Liver (tissue), 3 donors: ENCODE measurements around the gene TVP23C.
"Not testable (repeated sequence)": the region's sequence is repeated elsewhere in the genome, so short reads cannot be mapped to it uniquely, and the experiment has no call there.

Experiments used
- EGR1 ChIP-seq, 2 donors: IDR thresholded peaks; 2 replicates each; pipeline ENCODE4 v1.6.1; 2016 to 2018; ENCODE audit warnings: antibody characterized with exemption in 2 of 2, low read depth in 2 of 2
- GABPA ChIP-seq, 2 donors: IDR thresholded peaks in 1 of 2; conservative IDR thresholded peaks in 1 of 2; 2 replicates each; pipeline ENCODE4 v1.6.1; 2016; ENCODE audit warnings: antibody characterized with exemption in 2 of 2, mild to moderate bottlenecking in 1 of 2, moderate library complexity in 1 of 2
- HNF4G ChIP-seq: IDR thresholded peaks from 2 replicates; pipeline ENCODE4 v1.6.1; 2016; ENCODE audit warnings: antibody characterized with exemption
- RAD21 ChIP-seq, 2 donors: IDR thresholded peaks; 2 replicates each; pipeline ENCODE4 v1.6.1; 2016; ENCODE audit warnings: antibody characterized with exemption in 2 of 2, mild to moderate bottlenecking in 2 of 2
- RXRA ChIP-seq, 2 donors: IDR thresholded peaks; 2 replicates each; pipeline ENCODE4 v1.6.1; 2017 to 2018; ENCODE audit warnings: antibody characterized with exemption in 2 of 2, mild to moderate bottlenecking in 1 of 2
- SP1 ChIP-seq: IDR thresholded peaks from 2 replicates; pipeline ENCODE4 v1.6.1; 2018; ENCODE audit warnings: antibody characterized with exemption, mild to moderate bottlenecking
- TF ChIP-seq, protein P1 (sequence below): fragments of 150-350 bp; IDR thresholded peaks from 2 replicates; pipeline ENCODE4 v1.5.1; 2017; ENCODE audit warnings: improper control_type of control experiment, low read depth, low read length; ENCODE audit not compliant: missing input control
- TF ChIP-seq, protein P2 (sequence below): IDR thresholded peaks from 2 replicates; pipeline ENCODE4 v1.6.1; 2016; ENCODE audit warnings: antibody characterized with exemption
- TF ChIP-seq, protein P3 (sequence below): IDR thresholded peaks from 2 replicates; pipeline ENCODE4 v1.6.1; 2016; ENCODE audit warnings: antibody characterized with exemption
- donor health status: healthy.
- donor health status: healthy.

DNA sequence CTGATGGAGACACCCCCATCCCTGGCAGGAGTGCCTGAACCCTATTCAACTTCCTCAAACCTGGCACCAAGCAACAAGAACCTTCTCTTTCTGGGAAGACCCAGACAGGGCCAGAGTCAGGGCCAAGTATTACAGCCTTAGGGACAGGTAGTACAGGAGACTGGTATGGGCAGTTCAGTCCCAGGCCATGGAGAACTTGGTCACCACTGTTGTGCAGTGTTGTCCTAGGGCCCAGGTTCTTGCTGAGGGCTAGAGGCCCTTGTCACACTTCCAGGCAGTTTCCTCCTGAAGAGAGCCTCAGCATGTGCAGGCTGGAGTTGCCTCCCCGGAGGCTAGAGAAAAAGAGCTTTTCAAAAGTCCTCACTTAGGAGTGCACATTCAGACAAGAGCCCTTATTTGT is 27.6 kb upstream of the TVP23C start:
- TF ChIP-seq, protein P1, sequence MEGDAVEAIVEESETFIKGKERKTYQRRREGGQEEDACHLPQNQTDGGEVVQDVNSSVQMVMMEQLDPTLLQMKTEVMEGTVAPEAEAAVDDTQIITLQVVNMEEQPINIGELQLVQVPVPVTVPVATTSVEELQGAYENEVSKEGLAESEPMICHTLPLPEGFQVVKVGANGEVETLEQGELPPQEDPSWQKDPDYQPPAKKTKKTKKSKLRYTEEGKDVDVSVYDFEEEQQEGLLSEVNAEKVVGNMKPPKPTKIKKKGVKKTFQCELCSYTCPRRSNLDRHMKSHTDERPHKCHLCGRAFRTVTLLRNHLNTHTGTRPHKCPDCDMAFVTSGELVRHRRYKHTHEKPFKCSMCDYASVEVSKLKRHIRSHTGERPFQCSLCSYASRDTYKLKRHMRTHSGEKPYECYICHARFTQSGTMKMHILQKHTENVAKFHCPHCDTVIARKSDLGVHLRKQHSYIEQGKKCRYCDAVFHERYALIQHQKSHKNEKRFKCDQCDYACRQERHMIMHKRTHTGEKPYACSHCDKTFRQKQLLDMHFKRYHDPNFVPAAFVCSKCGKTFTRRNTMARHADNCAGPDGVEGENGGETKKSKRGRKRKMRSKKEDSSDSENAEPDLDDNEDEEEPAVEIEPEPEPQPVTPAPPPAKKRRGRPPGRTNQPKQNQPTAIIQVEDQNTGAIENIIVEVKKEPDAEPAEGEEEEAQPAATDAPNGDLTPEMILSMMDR = not testable (repeated sequence)
- TF ChIP-seq RAD21 (IDR thresholded peaks at IDR 0.05); EGR1 (IDR thresholded peaks at IDR 0.05; ENCODE audit: low read depth in 2 of 2); GABPA (IDR thresholded peaks at IDR 0.05 in 1 of 2, conservative IDR thresholded peaks at IDR 0.05 in 1 of 2); RXRA (IDR thresholded peaks at IDR 0.05); SP1; HNF4G: not testable (repeated sequence)
- TF ChIP-seq, protein P2, sequence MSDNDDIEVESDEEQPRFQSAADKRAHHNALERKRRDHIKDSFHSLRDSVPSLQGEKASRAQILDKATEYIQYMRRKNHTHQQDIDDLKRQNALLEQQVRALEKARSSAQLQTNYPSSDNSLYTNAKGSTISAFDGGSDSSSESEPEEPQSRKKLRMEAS = not testable (repeated sequence)
- TF ChIP-seq, protein P3, sequence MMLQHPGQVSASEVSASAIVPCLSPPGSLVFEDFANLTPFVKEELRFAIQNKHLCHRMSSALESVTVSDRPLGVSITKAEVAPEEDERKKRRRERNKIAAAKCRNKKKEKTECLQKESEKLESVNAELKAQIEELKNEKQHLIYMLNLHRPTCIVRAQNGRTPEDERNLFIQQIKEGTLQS = not testable (repeated sequence)
